HG03460 (cell line): ENCODE data around the gene LAPTM4A.
"Not testable (repeated sequence)": the region's sequence is repeated elsewhere in the genome, so short reads cannot be mapped to it uniquely, and the experiment has no call there.

Source experiments
- ATAC-seq: cut with Tn5 transposase; IDR thresholded peaks from one replicate; pipeline ENCODE4 v1.9.1; 2021; ENCODE audit not compliant: unreplicated experiment

Gene LAPTM4A

DNA sequence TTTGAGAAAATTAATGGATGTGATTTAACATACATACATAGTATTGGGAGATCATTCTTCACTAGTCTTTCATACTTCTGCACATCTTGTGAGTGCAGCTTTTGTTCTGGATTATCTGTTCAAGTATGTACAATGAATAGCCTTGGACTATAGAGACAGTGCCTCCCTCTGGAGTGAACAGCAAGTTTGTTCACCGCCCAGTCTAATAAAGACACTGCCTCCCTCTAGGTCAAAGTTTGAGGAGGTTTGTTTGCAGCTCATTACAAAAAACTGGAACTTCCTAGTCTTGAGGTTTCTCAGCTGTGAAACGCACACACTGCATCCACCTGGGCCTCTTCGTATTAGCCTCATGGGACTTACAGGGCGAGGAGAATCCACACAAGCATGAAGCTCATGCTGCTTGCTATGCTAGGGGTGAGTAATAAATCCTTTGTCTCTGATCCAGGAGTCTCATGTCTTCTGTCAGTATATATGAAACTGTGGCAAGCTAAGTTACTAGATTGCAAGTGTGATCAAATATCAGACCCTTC, 26.0 kb upstream of the LAPTM4A start:
- no peak for ATAC-seq

DNA sequence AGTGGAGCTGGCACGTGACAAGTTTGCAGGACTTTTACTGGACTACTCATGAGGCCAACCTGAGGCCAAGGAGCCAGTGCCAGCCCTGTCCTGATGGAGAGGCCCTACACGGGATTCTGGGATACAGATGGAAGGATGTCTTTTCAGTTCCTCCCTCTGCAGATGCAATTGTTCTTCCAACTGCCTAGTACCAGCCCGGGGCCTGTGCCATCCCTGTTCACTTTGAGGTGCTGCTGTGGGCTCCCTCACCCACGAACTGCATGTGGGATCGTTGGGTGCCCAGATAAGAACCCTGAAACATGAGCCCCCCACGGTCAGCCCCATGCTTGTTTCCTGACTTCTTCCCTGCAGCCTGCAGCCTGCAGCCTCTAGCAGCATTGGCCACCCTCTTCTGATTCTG, 25.3 kb upstream of the LAPTM4A start:
- ATAC-seq: no peak

DNA sequence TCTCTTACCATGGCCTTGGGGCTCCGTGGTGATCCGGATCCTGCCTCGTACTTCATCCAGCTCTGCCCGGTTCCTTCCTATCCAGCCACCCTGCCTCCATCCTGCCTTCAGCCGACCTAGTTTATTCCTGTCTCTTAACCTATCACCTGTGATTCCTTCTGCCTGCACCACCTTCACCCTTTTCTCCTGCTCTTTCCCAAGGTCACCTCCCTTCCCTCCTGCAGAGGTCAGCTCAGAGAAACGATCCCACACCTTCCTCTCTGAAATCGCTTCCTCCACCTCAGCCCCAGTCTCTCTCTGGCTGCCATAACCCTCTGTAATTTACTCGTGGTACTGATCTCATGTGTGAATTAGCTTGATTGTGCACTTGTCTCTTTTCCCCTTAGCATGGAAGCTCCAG, 23.5 kb upstream of the LAPTM4A start:
- ATAC-seq: no peak

DNA sequence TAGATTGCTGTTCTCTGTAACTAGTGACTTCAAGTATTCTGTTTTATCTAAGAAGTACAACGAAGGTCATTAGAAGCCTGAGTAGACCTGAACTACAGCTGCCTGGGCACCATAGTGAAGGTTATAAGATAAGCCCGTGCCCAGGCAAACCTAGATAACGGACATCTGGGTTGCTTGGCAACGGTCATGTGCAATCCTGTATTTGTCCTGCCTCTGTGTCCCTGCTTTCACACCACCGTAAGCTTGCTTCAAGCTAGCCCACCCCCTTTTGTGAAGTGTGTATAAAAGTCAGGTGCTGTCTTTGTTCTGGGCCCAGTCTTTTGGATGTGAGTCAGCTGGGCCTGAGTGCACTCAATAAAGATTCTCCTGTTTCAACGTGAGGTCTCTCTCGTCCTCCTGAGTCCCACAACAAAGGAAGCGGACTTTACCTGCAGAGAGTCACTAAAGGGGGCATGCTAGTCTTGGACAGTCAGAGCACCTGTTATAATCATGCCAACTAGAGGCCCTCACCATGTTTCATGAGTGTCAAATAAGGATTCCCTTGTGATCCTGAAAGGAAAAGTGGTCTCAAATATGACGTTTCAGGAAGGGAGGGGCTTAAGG, 22.7 kb upstream of the LAPTM4A start:
- ATAC-seq: not testable (repeated sequence)

DNA sequence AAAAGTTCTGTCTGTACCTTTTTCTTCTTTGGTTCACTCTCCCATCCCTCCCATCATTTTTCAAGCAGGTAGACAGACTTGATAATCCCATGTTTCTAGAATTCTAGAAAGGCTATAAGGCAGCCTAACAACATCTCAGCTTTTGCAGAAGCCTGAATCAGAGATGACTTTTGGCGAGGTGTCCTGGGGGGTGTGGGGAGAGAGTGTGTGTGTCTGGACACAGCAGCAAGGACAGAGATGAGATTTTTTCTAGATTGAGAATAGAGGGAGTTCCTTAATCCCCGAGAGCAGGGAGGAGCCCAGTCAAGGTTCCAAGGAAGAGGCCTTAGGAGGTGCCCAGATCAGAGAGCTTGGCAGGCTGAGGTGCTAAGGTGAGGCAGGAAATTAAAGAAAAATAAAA, 22.0 kb upstream of the LAPTM4A start:
- ATAC-seq: no peak

DNA sequence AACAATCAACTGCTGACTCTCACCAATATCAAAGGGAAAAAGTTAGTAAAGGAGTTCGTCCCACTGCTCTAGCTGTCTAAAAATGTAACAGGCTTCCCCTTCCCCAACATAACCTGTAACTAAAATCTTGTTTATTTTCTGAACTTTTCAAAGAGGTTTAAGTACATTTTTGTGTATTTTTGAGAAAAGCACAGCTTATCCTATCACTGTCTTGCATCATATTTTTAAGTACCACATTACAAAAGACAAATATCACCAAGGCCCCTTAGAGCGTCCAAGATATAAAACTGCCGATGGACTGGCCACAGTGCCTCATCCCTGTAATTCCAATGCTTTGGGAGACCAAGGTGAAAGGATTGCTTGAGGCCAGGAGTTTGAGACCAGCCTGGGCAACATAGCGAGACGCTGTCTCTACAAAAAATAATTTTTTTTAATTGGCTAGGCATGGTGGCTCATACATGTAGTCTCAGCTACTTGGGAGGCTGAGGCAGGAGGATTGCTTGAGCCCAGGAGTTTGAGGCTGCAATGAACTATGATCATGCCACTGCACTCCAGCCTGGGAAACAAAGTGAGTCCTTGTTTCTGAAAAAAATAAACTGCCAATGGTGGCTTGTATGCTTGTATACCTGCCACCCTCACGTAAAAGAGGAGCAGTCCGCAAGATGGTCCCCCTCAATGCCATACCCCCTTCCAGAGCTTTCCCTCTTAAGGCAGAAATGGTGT, 21.2 kb upstream of the LAPTM4A start:
- ATAC-seq: no peak

DNA sequence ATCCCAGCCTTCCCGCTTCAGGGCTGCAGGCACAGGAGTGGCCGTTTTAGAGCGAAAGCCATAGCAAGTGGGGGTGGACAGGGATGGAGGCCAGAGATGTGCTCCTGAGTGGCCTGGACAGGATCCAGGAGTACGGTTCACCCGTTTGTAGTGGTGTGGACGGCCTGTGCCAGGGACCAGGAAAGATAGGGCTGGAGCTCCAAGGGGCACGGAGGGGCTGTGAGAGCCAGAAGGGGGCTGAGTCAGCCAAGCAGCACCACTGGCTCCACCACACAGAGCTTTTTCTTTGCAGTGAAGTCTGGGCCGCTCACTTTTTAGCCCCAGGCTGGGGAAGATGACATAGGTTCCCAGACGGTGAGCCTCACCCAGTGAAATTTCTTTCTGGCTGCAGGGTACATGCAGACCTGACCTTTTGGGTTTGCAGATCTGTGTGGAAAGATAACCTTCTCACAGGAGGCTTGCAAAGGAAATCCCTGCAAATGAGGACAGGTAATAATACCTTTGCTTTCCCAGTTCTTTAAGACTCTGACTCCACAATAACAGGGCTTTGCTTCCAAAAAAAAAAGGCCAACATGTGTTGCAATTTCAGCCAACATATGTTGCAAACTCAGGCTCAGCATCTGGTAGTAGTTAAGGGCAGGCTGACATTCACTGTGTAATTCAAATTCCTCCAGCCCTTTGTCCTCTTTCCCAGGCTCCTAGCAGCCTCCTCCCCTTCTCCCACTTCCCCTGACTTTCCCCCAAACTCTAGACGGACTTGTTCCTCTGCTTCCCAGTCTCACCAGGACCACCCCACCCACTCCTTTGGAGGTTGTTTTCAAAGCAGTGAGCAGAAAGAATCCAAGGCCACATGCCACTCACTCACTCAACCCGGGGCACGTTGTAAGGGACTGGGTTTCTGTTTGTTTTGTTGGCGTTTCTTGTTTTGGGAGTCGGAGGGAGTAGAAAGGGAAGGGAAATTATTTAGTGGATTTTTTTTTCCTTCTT, 20.3 kb upstream of the LAPTM4A start:
- ATAC-seq: no peak

DNA sequence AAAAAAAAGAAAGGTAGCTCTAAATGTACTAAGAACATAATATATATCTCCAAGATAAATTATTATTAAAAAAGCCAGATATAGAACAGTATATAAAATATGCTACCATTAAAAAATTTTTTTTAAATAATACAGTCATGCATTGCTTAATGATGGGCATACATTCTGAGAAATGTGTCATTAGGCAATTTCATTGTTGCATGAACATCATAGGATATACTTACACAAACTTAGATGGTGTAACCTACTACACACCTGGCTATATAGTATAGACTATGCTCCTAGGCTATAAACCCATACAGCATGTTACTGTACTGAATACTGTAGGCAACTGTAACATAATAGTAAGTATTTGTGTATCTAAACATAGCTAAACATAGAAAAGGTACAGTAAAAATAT, 18.3 kb upstream of the LAPTM4A start:
- ATAC-seq: no peak

DNA sequence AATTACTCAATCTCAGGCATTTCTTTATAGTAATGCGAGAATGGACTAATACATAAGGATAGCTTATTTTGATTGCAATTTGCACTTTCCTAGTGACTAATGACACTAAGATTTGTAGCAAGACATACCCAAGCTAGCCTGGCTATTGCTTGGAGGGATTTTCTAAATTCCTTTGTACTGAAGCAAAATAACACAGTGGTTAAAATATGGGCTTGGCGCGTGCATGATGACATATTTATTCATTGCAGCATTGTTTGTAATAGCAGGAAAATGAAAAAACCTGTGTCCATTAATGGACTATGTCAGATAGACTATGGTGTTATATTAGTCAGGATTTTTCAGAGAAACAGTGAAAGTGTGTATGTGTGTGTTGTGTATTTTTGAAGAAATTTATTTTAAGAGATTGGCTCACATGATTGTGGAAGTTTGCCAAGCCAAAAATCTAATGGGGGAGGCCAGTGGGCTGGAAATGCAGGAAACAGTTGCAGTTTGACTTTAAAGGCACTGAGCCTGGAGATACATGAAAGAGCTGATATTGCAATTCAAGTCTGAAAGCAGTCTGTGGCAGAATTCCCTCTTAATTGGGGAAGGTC, 16.7 kb upstream of the LAPTM4A start:
- ATAC-seq: no peak

DNA sequence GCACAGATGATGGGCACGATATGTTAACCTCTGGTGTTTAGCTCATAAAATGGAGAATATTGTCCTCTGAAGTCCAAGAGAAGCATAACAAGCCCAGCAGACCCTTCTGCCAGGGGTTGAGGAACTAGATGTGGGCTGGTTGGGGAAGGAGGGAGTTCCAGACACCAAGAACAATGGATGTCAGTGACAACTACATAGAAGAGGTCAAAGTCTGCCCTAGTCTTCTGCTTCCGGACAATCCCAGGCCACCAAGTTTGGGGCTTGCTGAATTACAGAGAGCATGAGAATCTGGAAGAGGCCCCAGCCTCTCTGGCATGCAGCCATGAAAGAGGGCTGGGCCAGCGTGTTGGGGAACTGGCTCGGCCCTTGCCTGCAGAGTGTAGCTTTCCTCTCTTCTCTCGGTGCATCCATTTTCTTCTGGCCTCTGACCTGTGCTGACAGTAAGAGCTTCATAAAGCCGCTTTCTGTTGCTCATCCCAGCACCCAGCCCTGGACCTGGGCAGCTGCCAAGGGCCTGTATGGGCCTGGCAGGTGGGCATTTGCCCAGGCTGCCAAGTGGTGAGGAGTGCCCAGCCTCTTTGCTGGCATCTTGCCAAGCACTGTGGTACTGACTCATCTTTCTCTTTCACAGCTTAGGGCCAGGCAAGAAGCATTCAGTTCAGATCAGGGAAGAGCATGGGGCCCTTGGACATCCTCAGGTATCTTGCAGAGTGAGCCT, 14.6 kb upstream of the LAPTM4A start:
- ATAC-seq: no peak

DNA sequence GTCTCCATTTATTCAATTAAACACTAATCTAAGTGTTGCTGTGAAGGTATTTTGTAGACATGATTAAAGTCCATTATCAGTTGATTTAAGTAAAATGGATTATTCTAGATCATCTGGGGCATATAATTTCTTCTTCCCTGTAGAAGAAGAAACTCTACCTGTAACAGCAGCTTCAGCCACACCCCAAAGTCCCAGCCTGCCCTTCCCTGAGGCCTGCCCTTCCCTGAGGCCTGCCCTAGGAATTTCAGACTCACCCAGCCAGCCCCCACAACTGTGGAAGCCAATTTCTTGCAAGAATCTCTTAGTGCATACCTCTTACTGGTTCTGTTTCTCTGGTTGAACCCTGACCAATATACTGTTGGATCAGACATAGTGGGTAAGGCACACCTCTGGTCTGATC, 13.4 kb upstream of the LAPTM4A start:
- no peak for ATAC-seq

DNA sequence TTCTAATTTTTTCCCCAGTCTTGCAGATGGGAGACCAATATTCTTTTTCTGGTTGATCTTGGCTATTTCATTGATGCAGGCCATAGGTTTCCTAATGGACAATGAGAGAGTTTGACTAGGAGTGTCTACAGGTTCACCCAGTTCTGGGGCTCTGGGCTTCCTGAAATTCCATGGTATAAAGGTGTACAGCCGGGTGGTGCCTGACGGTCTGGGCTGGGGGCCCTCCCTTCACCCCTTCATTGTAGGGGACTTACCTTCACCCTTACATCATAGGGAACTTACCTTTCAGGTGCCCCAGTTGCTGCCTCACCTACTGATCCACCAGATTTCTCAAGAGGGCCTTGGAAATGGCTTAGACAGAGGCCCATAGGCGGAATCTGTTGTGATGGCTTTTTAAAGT, 13.0 kb upstream of the LAPTM4A start:
- no peak for ATAC-seq

DNA sequence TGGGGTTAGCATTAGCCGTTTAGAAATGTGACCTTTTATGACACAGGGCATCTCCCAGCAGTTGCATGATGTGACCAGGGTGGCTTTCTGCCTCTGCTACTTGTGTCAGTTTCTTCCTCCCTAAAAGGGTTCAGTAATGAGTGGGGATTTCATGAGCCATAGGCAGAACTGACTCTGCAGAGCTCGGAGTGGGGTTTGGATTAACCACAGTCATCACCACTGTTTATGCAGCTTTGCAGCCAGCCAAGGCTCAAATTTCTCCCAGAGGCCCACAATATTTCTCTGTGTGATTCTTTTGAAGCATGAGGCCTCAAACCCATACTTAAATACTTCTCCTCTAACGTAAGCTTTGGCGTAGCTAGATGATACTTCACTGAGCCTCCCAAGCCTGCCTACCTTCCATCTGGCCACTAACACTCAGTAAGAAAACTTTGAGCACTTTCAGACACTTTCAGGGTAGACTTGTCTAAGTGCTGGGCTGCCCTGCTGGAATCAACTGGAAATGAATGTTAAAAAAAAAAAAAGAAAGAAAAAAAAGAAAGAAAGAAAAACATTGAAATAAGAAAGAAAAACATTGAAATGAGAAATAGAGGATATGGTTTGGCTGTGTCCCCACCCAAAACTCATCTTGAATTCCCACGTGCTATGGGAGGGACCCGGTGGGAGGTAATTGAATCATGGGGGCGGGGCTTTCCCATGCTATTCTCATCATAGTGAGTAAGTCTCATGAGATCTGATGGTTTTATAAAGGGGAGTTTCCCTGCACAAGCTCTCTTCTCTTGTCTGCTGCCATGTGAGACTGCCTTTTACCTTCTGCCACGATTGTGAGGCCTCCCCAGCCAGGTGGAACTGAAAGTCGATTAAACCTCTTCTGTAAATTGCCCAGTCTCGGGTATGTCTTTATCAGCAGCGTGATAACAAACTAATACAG, 11.5 kb upstream of the LAPTM4A start:
- ATAC-seq: no peak

DNA sequence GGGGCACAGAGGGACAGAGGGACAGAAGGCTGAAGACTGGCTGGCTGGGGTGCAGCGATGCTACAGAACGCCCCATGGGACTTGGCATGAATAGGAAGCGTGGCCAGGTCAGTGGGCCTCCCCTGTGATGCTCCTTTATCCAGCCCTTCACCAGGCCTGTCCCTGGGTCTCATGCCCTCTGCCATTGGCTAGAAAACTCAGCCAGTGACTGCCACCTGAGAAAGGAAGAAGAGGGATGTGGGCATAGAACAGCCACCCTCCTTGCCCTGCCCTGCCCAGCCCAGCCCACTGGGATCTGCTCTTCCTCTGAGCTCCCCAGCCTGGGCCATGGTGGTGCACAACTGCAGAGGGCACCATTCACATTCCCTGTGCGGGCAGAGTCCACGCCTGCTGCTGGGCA, 10.5 kb upstream of the LAPTM4A start:
- no peak for ATAC-seq

DNA sequence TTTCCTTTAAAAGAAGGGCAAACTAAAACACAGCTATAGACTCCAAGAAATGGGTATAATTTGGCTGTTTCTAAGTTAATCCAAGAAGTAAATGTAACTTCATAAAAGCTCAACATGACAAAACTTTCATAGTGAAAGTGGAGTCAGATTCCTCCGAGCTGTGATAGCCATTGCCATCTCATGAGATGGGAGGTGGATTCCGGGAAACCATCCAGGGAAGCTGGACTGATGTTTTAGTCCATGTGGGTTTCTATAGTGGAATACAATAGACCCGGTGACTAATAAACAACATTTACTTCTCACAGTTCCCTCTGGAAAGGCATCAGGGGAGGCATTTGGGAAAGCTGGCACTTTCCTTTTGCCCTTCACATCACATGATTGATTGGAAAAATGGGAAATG, 10.0 kb upstream of the LAPTM4A start:
- ATAC-seq: no peak

DNA sequence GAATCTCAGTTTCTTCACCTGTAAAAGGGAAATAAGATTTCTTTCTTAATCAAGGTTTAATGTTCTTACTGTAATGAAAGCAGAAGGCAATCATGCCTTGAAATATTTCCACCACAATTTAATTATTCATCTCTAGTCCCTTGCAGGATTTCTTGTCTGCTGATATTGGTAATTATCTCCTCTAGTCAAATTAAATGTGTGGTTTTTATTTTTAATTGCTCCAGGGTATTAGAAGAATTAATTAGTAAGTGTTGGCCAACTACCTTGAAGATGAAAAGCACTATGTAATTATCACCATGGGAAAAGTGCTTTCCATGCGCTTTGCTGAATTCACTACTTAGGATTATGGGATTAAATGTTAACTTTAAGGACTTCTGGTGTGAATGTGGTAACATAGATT, 8.7 kb upstream of the LAPTM4A start:
- no peak for ATAC-seq

DNA sequence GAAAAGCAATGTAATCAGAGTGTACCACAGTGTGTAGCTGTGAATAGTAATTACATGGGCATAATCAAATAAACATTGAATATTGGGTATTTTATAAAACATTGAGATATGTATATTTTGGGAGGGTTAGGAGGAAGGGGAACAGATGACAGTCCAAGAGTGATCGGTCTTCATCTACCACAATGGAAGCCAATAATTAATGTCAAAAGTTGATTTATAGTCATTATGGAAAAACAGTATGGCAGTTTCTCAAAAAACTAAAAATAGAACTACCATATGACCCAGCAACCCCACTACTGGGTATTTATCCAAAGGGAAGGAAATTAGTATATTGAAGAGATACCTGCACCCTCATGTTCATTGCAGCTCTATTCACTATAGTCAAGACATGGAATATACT, 5.8 kb upstream of the LAPTM4A start:
- no peak for ATAC-seq

DNA sequence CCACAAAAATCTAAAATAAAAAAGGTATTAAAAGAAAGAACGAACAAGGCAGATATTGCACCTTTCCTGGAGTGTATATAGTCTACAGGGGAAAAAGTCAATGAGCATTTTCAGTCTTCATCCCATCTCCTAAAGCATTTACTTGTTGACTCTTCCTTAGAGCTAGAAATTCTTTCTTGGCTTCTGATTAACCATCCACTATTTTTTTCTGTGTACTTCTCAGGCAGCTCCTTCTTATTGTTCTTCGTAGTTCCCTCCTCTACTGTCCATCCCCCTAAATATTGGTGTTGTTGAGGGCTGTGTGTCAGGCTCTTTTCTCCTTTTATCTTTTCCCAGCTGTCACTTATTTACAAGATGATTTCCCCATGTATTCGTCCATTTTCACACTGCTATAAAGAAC, 3.5 kb upstream of the LAPTM4A start:
- ATAC-seq: no peak

DNA sequence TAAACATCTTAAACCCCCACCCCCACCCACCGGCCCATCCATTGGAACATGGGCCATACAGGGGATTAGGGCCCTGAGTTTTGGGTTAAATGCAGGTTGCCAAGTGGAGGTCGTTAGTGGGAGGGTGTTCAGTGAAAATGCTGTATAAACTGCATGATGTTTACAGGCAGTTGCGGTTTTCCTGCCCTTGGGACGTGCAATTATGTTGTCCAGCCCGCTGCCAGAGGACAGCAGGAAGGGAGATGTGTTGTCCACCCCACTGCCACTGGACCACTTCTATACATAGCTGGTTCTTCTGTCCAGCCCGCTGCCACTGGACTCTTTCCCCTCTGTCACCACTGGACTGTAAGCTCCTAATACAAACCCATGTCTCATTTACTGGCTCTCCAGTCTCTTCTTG, 2.7 kb upstream of the LAPTM4A start:
- no peak for ATAC-seq
